Adrenal gland (tissue), 12 donors: Measurements from ENCODE around the gene GRPR. TPM values are rescaled to one million over a fixed set of nuclear protein-coding genes. Genes with fewer than 3 reads are reported as not detected.
"Not testable (repeated sequence)": the region's sequence is repeated elsewhere in the genome, so short reads cannot be mapped to it uniquely, and the experiment has no call there.

Source experiments
- DNase-seq, 7 donors: peaks; one replicate each; pipeline ENCODE4 v3.0.0-alpha.2; 2019 to 2020
- H3K27ac ChIP-seq, 5 donors: fragments of 200-600 bp; sonication (generic) in 4 of 5; 1 replicate in 3 of 5; 2 replicates in 2 of 5; pipeline versions ENCODE4 v1.5.1 to v1.8.0; 2016 to 2020; ENCODE audit warnings: mild to moderate bottlenecking in 1 of 5
- H3K27me3 ChIP-seq: fragments of 200-600 bp; 2 replicates; pipeline ENCODE4 v1.8.0; 2021
- H3K36me3 ChIP-seq, 2 donors: fragments of 200-600 bp; replicated peaks in 1 of 2; 1 replicate in 1 of 2; 2 replicates in 1 of 2; pipeline versions ENCODE4 v1.5.1 to v1.8.0; 2018 to 2022
- H3K4me1 ChIP-seq, 2 donors: fragments of 200-600 bp; replicated peaks in 1 of 2; 1 replicate in 1 of 2; 2 replicates in 1 of 2; pipeline versions ENCODE4 v1.5.1 to v1.8.0; 2018 to 2021
- H3K4me3 ChIP-seq, 4 donors: fragments of 200-600 bp; sonication (generic) in 3 of 4; one replicate each; pipeline ENCODE4 v1.5.1; 2016 to 2018
- H3K9me3 ChIP-seq, 3 donors: fragments of 200-600 bp; sonication (generic) in 1 of 3; replicated peaks in 1 of 3; 1 replicate in 2 of 3; 2 replicates in 1 of 3; pipeline versions ENCODE4 v1.5.1 to v1.8.0; 2016 to 2021
- POLR2A ChIP-seq, 2 donors: fragments of 450-650 bp; IDR thresholded peaks; one replicate each; pipeline ENCODE4 v1.6.1; 2017; ENCODE audit warnings: antibody characterized with exemption in 2 of 2, mild to moderate bottlenecking in 2 of 2, moderate library complexity in 1 of 2
- WGBS, 4 donors: extraction: QIAGEN DNeasy Blood & Tissue Kit in 2 of 4; methylation state at CpG; one replicate each; pipeline versions ENCODE4 v1.1.5 to v1.1.7; 2013 to 2017; 5-methylcytosine and 5-hydroxymethylcytosine counted together
- intact Hi-C, 2 donors: fragments of 100-400 bp; cut with DNase I; formaldehyde crosslinking; loops; one replicate each; pipeline versions ENCODE4 v1.14.1 to v1.15.0; 2022 to 2023
- polyA plus RNA-seq, 3 donors: library from polyadenylated mRNA; stranded (reverse); fragments of 200-250 nt in 2 of 3; fragments of 350-450 nt in 1 of 3; fragmentation: Illumina TruSeq in 1 of 3; extraction: RNeasy Lipid Tissue Mini Kit (QIAGEN cat#74804) in 1 of 3; gene quantifications; one replicate each; pipeline ENCODE4 v1.2.3, GENCODE V29; 2013 to 2014
- total RNA-seq, 9 donors: library from RNA; depleted of rRNA in 4 of 9; stranded (reverse); fragments of >200 nt in 4 of 9; fragments of 120-200 nt in 1 of 9; fragmentation: NEBNext Ultra II Directional in 1 of 9; extraction: Animal tissue kit (Norgen Biotek cat#: 25700) in 1 of 9; gene quantifications; one replicate each; pipeline versions ENCODE4 v1.1.0 to v1.2.4, GENCODE V29; 2013 to 2023
- TF ChIP-seq, protein P1 (sequence below), 6 experiments: fragments of 450-650 bp in 4 of 6; fragments of 200-600 bp in 2 of 6; sonication (generic) in 1 of 6; IDR thresholded peaks; 1 replicate in 5 of 6; 2 replicates in 1 of 6; pipeline versions ENCODE4 v1.5.1 to v1.8.0; 2016 to 2021; ENCODE audit warnings: antibody characterized with exemption in 6 of 6, mild to moderate bottlenecking in 2 of 6, moderate library complexity in 1 of 6
- donor health status: healthy with polysubstance abuse.
- donor health status: Bipolar disorder and iron deficiency.
- donor health status: DM: yes; HTN: yes; CAD: no.
- donor health status: DM: no; HTN: no; CAD: no.
- donor health status: DM: no; HTN: no; CAD: no.
- donor health status: DM: yes; HTN: yes; CAD: no.

GRPR gene
- total and polyA plus RNA-seq, 12 donors = 0.06 to 0.85 (median 0.16) TPM; not detected in 4

DNA sequence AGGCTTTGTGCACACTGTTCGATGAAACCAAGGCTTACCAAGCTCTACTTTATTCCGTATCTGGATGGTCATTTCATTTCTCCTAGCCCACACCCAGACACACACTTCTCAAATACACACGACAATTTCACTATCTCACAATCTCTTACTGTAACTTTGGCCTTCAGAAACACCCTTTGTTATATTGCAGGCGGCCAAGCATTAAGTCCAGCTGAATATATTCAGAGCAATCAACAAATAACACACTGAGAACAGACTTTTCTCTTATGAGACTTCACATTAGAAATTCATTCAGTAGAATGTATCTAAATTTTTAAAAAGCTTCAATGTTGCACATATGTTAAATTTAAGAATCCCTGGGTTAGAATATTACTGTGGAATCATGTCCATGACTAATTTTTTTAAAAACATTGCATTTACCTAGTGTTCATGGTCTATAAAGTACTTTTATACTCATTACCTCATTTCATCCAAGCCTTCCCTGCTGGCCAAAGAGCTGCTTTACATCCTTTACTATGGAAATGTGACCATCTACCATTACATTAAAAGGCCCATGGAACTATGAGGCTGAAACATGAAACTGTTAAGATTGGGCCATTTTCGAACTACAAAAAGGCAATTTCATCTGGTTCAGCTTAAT is 33.4 kb downstream of the GRPR start:
- Histone ChIP-seq H3K9me3 (no peaks in the 10 kb centered on the region), H3K4me1 (no peaks in the 10 kb centered on the region), H3K36me3 (no peaks in the 10 kb centered on the region), H3K27me3 (peaks cover 19% of the 10 kb centered on the region), H3K27ac (no peak overlapping the region), H3K4me3 (no peak overlapping the region)
- DNase-seq = no peak
- intact Hi-C loops = no loop called here
- TF ChIP-seq POLR2A (IDR thresholded peaks at IDR 0.05) = no peak
- TF ChIP-seq, protein P1, sequence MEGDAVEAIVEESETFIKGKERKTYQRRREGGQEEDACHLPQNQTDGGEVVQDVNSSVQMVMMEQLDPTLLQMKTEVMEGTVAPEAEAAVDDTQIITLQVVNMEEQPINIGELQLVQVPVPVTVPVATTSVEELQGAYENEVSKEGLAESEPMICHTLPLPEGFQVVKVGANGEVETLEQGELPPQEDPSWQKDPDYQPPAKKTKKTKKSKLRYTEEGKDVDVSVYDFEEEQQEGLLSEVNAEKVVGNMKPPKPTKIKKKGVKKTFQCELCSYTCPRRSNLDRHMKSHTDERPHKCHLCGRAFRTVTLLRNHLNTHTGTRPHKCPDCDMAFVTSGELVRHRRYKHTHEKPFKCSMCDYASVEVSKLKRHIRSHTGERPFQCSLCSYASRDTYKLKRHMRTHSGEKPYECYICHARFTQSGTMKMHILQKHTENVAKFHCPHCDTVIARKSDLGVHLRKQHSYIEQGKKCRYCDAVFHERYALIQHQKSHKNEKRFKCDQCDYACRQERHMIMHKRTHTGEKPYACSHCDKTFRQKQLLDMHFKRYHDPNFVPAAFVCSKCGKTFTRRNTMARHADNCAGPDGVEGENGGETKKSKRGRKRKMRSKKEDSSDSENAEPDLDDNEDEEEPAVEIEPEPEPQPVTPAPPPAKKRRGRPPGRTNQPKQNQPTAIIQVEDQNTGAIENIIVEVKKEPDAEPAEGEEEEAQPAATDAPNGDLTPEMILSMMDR (IDR thresholded peaks at IDR 0.05) = no peak
- 82 to 88% (median 85%) methylated on average over 5 of the region's 5 CpGs for WGBS, 4 donors

DNA sequence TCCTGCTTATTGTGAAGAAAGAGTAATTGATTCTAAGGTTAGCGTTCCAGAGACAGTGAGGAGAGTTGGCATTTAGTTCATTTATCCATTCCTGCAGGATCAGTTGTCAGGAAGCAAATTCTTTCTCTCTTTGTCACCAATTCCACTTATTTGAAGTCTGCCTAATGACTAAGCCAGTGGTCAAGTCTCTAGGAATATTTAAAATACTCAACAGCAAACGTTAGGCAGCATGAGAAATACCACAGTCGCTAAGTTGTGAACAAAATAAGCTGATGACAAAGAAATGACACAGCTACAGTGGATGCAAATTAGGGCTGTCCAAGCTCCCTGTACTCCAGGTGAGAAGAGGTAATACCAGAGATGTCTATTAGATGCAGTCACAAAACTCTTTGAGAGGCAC is 37.4 kb downstream of the GRPR start:
- Histone ChIP-seq H3K4me1 (no peaks in the 10 kb centered on the region), H3K27ac (no peak overlapping the region), H3K36me3 (no peaks in the 10 kb centered on the region), H3K9me3 (no peaks in the 10 kb centered on the region), H3K4me3 (no peak overlapping the region), H3K27me3 (peaks cover 12% of the 10 kb centered on the region)
- DNase-seq = no peak
- TF ChIP-seq POLR2A (IDR thresholded peaks at IDR 0.05) = no peak
- TF ChIP-seq, protein P1 (IDR thresholded peaks at IDR 0.05) = no peak
- WGBS, 4 donors = 46 to 70% (median 69%) methylated on average over 3 of the region's 3 CpGs
- intact Hi-C loops = no loop called here

DNA sequence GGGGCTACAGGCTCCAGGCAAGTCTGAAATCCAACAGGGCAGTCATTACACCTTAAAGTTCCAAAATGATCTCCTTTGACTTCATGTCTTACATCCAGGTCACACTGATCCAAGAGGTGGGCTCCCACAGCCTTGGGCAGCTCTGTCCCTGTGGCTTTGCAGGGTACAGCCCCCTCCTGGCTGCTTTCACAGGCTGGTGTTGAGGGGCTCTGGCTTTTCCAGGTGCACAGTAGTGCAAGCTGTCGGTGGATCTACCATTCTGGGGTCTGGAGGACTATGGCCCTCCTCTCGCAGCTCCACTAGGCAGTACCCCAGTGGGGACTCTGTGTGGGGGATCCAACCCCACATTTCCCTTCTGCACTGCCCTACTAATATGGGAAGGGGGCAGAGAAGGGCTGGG is 37.8 kb downstream of the GRPR start:
- intact Hi-C loops, H3K4me3 ChIP-seq, H3K36me3 ChIP-seq, H3K27ac ChIP-seq, H3K4me1 ChIP-seq, DNase-seq, H3K27me3 ChIP-seq, H3K9me3 ChIP-seq: not testable (repeated sequence)
- WGBS, 4 donors = 90 to 96% methylated on average over 2 of the region's 2 CpGs; no CpG with 5 or more reads in 2 of the 4 donors

DNA sequence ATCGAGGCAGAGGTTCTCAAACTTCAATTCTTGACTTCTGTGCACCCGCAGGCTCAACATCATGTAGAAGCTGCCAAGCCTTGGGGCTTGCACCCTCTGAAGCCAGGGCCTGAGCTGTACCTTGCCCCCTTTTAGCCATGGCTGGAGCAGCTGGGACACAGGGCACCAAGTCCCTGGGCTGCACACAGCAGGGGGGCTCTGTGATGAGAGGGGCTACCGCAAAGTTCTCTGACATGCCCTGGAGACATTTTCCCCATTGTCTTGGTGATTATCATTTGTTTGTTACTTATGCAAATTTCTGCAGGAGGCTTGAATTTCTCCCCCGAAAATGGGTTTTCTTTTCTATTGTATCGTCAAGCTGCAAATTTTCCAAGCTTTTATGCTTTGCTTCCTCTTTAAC is 39.0 kb downstream of the GRPR start:
- 66 to 82% (median 74%) methylated on average over 4 to 5 of the region's 5 CpGs for WGBS, 4 donors
- intact Hi-C loops = no loop called here
- H3K9me3 ChIP-seq = no peaks in the 10 kb centered on the region
- no peaks in the 10 kb centered on the region for H3K36me3 ChIP-seq
- TF ChIP-seq, protein P1 (IDR thresholded peaks at IDR 0.05) = no peak
- TF ChIP-seq POLR2A (IDR thresholded peaks at IDR 0.05) = no peak
- no peak overlapping the region for H3K4me3 ChIP-seq
- H3K27me3 ChIP-seq = peaks cover 10% of the 10 kb centered on the region
- H3K4me1 ChIP-seq = no peaks in the 10 kb centered on the region
- DNase-seq = no peak
- H3K27ac ChIP-seq = no peak overlapping the region

DNA sequence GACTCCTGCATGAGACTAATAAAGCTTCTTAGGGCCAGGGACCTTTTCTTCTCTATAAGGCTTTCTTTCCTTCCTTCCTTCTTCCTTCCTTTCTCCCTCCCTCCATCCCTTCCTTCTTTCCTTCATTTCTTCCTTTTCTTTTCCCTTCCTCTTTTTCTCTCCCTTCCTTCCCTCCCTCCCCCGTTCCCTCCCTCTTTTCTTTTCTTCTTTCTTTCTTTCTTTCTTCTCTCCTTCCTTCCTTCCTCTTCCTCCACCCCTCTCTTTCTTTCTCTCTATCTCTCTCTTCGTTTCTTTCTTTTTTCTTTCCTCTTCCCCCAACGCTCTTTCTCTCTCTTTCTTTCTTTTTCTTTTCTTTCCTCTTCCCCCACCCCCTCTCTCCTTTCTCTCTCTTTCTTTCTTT is 41.4 kb downstream of the GRPR start:
- WGBS, 4 donors = 68 to 93% (median 79%) methylated on average over 2 to 3 of the region's 3 CpGs
- no peaks in the 10 kb centered on the region for H3K36me3 ChIP-seq
- TF ChIP-seq POLR2A (IDR thresholded peaks at IDR 0.05) = no peak
- TF ChIP-seq, protein P1 (IDR thresholded peaks at IDR 0.05) = no peak
- H3K4me1 ChIP-seq = no peaks in the 10 kb centered on the region
- no peaks in the 10 kb centered on the region for H3K9me3 ChIP-seq
- no peak overlapping the region for H3K27ac ChIP-seq
- intact Hi-C loops = no loop called here
- no peak for DNase-seq
- H3K27me3 ChIP-seq = peaks cover 11% of the 10 kb centered on the region
- no peak overlapping the region for H3K4me3 ChIP-seq
